Raji (cell line): Measurements from ENCODE around the gene AQP9.

Source experiments
- POLR2A ChIP-seq: IDR thresholded peaks from 2 replicates; pipeline ENCODE4 v1.6.1; 2011; ENCODE audit warnings: low read depth, low read length, control low read depth; ENCODE audit not compliant: insufficient read depth

AQP9 gene

DNA sequence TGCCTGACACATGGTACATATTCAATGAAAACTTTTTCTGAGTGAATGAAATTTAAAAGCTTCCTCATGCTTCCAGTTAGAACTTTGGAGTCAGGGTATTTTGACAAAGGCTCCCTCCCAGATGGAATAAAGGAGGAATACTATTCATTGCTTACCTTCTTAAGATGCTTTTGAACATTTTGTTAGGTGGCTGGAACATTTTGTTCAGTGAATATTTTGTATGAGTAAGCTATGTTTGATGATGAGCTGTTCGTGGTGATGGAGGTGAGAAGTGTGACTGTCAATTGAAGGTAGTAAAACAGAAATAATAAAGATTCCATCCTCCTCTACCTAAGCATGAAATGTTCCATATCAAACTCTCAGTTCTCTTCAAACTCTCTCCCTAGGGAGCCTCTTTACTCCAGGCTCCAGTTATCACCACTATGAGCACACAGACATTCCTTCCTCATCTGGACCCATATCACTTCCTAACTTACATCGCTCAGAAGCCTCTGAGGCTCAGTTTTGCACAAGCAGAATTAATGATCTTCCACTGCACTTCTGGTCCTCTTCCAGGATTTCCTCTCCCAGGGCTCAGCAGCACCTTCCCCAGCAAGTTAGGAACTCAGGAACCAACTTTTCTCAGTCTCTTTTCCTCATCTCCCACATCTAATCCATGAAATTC, 2.5 kb upstream of the AQP9 start:
- no peak for TF ChIP-seq POLR2A

DNA sequence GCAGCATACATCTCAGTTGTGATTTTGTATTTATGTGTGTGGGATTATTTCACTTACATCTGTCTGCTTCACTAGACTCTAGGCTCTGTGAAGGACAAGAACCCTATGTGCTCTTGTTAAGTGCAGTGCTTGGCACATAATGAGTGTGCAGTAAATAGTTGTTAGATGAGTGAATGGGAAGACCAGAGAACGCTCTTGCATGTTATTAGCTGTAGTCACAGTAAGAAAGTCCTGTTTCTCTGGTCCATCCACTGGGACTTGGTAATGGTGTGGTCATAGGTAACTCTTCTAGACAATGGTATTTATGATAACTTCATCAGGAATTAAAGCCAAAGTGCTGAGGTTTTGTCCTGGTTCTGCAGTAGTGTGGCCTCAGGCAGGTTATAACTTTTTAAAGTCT, 1.4 kb upstream of the AQP9 start:
- TF ChIP-seq POLR2A = no peak

DNA sequence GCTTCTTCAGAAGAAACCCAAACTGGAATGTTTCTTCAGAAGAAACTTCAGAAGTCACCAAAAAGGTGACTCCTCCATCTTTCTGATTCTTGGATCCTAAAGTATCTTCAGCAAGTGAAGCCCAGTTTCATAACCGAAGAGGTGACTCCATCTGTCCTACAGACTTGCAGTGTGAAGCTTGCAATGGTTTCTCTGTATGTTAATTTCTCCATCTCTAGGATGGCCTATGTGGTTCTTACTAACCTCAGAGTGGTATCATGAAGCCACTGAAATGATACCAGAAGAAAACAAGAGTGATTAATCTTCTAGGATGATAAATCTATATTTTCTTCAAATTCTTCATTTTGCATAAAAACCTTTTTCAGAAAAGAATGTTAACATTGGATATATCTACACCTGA, 495 bp upstream of the AQP9 start:
- no peak for TF ChIP-seq POLR2A

DNA sequence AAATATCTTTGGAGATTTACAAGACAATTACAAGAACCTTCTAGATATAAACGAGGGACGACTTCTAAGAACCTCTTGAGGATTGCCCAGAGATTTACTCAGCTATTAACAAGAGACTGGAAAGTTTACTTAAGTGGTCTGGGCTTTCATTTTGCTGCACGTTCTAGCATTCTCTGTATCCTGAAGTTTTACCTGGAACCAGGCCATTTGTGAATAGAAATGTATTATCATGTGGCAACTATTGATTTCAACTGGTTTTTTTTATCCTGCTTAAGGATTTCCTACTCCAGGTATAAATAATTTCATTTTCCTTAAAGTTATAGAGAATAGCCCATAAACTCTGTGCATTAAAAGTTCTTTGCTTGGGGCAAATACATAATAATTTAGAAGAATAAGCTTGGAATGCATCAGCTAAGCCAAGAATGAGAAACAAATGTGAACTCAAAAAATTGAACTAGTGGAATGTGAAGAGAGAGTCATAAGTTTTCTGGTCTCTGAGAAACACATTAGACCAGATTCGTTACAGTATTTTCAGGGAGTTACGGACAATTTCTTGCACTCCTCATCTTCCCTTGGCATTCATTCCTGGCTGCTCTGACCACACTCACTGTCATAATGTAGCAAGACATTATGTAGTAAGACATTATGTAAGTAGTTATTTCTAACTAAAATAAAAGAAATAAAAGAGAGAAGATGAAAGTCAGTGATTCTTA, 1.3 kb downstream of the AQP9 start:
- no peak for TF ChIP-seq POLR2A

DNA sequence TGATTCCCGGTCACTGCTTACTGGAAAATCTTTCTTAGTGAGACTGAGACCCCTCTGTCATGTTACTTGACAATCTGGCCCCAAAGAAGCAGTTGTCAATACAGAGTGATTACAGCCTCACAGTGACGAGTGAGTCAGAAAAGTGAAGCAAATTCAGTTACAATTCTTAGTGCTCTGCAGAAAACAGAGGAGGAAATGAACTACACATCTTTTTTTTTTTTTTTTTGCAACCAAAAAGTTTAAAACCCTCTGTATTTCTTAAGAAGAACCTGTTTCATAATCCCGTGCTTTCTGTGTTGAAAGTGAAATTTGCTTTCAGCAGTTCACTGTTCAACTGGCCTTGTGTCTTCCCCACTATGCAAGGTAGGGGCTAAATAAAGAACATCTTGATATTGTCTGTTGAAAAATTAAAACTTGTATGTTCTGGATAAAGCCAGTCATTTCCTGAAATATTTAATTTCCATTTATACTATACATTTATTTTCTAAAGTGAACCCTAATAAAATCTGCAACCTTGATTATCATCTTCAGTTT, 1.9 kb downstream of the AQP9 start:
- no peak for TF ChIP-seq POLR2A

DNA sequence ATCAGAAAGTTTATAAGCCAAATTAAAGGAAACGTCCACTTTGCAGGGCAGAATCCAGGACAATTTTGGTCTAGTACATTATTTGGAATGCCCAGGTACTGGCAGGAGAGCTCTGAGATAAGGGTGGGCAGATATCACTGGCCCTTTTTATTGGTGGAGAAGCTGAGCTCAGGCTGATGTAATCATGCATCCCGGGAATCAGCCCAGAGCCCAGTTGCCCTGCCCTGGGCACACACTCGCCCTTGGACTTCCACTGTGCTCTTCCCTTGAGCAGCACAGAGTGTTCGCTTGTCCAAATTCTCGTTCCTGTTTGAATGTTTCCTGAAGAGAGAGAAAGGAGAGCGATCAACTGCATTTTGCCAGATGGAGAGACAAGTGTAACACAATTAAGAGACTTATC, 3.7 kb downstream of the AQP9 start:
- no peak for TF ChIP-seq POLR2A

DNA sequence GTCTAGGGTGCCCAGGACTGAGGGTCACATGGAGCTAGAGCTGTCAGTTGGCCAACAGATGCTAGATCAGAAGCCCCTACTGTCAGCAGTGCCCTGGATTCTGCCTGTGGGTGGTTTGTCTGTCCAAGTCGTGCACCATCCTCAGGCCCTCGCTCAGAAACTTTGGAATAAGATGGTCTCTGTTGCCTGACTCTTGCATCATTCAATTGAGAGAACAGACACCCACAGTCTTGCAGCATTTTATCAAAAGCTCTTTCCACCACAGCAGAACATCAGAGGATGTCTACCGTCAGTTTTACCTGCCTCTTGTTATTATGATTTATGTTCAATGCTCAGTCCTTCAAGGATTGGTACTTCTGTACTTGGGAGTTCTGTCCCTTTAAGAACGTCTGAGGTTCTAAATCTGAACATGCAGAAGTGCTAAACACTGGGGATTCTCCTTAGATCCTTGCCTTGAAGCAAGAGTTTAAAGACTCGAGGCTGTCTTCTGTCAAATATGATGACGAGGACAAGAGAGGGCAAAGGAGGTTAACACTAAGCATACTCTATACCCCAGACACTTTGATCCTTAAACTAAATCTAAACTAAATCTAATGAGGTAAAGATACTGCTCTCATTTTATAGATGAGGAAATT, 4.8 kb downstream of the AQP9 start:
- no peak for TF ChIP-seq POLR2A

DNA sequence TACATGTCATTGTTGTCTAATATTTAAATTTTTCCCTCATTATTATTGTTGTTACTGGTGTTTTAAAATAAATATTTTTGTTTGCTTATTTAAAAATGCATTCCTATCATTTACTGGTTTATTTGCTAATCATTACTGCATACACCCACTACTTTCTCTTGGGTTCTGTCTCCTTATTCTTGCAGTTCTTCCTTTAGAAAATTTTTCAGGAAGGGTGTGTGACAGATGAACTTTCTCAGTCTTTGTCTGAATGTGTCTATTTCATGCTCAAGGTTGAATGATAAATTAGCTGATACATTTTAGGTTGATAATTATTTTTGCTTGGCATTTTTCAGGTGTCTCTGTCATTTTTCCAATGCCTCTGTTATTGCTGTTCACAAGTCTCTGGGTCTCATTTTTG, 7.4 kb downstream of the AQP9 start:
- TF ChIP-seq POLR2A = no peak

DNA sequence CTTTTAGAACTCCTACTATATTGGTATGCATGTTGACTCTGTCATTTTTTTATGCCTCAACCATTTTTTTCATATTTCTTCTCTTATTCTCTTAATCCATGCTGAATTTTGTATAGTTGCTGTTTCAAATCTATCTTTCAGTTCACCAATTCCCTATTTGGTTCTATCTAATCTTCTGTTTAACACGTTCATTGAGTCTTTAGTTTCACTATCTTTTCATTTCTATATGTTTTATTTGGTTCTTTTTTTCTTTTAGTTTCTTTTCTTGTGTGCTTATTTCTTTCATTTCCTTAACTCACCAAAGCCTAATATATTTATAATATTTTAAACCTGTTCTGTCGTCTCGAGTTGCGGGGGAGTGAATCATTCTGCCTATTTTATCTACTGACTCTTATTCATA, 8.0 kb downstream of the AQP9 start:
- no peak for TF ChIP-seq POLR2A

DNA sequence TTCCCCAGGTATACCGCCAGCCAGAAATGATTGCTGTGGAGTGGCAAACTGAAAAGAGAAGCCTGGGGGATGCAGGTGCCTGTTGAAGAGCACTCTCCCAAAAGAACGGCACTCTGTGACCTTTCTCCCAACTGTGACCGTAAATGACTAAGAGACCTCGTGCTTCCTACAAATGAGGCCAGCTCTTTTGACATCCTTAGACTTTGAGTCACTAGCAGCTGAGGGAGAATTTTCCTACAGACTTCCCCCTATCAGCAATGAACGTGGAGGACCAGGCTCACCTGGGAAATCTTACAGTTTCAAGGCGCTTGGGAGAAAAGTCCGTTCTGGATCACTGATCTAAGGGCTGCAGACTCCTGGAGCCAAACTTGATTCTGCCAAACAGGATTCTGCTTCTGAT, 8.6 kb downstream of the AQP9 start:
- TF ChIP-seq POLR2A = no peak

DNA sequence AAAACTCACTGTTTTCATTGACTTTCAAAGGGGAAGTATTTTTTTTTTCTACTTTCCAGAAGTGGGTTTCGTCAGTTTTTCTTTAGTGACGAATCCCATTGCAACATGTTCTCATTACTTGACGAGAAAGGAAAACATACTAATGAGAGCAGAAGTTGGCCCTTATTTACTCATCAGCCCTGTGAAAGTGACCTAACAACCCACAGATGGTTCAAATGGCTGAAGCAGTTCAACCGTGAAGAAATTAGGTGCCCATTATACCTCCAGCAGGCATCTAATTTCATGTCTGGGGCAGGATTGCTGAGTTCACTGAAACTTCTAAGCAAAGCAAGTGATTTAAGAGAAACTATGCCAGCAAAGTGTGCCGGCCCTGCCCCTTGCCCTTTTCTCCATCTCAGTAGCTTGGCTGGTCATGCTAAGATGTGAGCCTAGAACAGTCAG, 9.0 kb downstream of the AQP9 start:
- no peak for TF ChIP-seq POLR2A

DNA sequence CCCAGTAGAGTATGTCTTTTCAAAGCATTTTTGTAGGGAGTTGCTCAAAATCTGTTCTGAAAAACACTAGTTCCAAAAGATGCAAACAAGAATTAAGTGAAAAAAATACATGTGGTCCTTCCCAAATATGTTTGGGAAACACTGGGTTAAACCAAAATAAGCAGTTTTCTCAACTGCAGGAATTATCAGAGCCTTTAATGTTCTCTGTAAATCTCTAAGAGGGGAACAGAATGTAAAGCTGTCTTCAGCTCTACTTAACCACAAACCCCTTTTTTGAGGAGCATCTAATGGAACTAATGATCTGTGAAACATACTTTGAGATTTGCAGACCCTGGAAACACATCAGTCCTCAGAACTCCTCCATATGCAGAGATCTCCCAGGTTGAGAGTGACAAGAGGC, 9.9 kb downstream of the AQP9 start:
- no peak for TF ChIP-seq POLR2A

DNA sequence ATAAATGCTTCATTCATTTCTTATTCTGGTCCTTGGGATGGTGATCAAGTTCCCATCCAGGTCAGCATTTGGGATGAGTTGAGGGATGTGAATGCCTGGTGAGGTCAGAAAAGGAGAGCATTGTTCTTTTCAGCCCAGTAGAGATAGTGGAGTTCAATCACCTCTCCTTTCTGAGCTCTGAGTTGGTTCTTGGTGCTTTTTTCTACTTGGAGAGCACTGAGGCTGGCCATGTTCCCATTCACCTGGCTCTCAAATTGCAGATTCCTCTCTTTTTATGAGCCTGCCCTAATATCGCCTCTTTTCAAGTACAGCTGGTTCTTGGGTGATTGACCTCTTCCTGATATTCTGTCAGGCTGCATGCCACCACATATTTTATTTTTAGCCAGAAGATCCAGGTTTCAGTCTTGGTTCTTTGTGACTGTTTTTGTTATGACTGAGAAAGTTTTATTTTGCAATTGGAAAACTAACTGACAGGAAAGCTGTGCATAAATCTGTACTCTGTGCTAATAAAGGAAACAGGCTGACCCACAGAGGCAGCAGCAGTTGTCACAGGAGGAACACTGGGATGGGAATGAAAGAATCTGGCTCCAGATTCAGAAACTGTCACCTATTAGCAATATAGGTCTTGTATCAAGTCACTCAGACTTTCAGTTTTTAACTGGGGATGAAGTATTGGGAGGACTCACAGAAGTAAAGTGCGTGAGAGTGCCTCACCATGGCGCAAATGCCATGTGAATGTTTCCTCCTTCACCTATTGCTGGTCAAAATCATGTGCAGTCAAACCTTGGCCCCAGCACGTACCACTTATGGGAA, 10.7 kb downstream of the AQP9 start:
- no peak for TF ChIP-seq POLR2A

DNA sequence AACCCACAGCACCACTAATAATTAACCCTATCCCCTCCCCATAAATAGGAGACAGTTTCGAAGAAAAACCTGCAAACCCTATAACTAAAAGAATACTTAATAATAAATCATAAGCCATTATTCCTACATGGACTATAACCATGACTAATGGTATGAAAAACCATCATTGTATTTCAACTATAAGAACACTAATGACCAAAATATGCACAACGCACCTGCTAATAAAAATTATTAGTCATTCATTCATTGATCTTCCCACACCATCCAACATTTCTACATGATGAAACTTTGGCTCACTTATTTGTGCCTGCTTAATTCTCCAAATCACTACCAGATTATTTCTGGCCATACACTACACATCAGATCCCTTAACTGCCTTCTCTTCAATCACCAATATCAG, 16.6 kb downstream of the AQP9 start:
- TF ChIP-seq POLR2A = no peak

DNA sequence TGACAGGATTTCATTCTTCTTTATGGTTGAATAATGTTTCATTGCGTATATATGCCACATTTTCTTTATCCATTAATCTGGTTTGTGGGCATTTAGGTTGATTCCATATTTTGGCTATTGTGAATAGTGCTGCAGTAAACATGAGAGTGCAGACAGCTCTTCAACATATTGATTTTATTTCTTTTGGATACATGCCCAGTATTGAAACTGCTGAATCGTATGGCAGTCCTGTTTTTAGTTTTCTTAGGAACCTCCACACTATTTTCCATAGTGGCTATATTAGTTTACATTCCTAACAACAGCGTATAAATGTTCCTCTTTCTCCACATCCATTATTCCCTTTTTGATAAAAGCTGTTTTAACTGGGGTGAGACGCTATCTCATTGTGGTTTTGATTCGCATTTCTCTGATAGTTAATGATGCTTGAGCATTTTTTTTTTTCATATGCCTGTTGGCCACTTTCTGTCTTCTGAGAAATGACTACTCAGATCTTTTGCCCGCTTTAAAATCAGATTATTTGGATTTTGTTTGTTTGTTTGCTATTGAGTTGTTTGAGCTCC, 21.7 kb downstream of the AQP9 start:
- TF ChIP-seq POLR2A = no peak
